GM18517 (cell line): Measurements from ENCODE around the gene SEPTIN5.
"Not testable (repeated sequence)": the region's sequence is repeated elsewhere in the genome, so short reads cannot be mapped to it uniquely, and the experiment has no call there.

ENCODE experiments used
- ATAC-seq: cut with Tn5 transposase; IDR thresholded peaks from one replicate; pipeline ENCODE4 v1.9.1; 2021; ENCODE audit warnings: mild to moderate bottlenecking, moderate library complexity; ENCODE audit not compliant: unreplicated experiment

Gene SEPTIN5

GRCh38 chr22:19714312-19715187, at the start of gene SEPTIN5:
Gene SEPTIN5 (plus strand): TSS chr22:19714503. CDS start chr22:19714589, 86 bp downstream.
- ATAC-seq = no peak

GRCh38 chr22:19664951-19665783, 49.1 kb upstream of the SEPTIN5 start:
- no peak for ATAC-seq

GRCh38 chr22:19665784-19666672, 48.3 kb upstream of the SEPTIN5 start:
- no peak for ATAC-seq

GRCh38 chr22:19666673-19667593, 47.4 kb upstream of the SEPTIN5 start:
- ATAC-seq = no peak

- no peak for ATAC-seq
Observed at GRCh38 chr22:19667872-19668740, 46.2 kb upstream of the SEPTIN5 start.

GRCh38 chr22:19668748-19669147, 45.6 kb upstream of the SEPTIN5 start:
- no peak for ATAC-seq

- ATAC-seq = no peak
Observed at GRCh38 chr22:19669570-19669969, 44.7 kb upstream of the SEPTIN5 start.

- no peak for ATAC-seq
Observed at GRCh38 chr22:19671316-19671715, 43.0 kb upstream of the SEPTIN5 start.

GRCh38 chr22:19672054-19672776, 42.1 kb upstream of the SEPTIN5 start:
- no peak for ATAC-seq

GRCh38 chr22:19673660-19674059, 40.6 kb upstream of the SEPTIN5 start:
- no peak for ATAC-seq

GRCh38 chr22:19674129-19674928, 40.0 kb upstream of the SEPTIN5 start:
- ATAC-seq = no peak

GRCh38 chr22:19674929-19675253, 39.4 kb upstream of the SEPTIN5 start:
- ATAC-seq = no peak

GRCh38 chr22:19675428-19675827, 38.9 kb upstream of the SEPTIN5 start:
- ATAC-seq = no peak

- not testable (repeated sequence) for ATAC-seq
Observed at GRCh38 chr22:19676437-19676836, 37.9 kb upstream of the SEPTIN5 start.

- ATAC-seq = no peak
Observed at GRCh38 chr22:19678949-19679521, 35.3 kb upstream of the SEPTIN5 start.

- ATAC-seq = no peak
Observed at GRCh38 chr22:19679522-19680101, 34.7 kb upstream of the SEPTIN5 start.
